ENCODE results near the gene HMSD.
"Not testable (repeated sequence)": the region's sequence is repeated elsewhere in the genome, so short reads cannot be mapped to it uniquely, and the experiment has no call there.

HMSD gene, protein sequence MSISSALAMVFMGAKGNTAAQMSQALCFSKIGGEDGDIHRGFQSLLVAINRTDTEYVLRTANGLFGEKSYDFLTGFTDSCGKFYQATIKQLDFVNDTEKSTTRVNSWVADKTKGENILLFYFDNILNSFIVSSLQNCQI

DNA sequence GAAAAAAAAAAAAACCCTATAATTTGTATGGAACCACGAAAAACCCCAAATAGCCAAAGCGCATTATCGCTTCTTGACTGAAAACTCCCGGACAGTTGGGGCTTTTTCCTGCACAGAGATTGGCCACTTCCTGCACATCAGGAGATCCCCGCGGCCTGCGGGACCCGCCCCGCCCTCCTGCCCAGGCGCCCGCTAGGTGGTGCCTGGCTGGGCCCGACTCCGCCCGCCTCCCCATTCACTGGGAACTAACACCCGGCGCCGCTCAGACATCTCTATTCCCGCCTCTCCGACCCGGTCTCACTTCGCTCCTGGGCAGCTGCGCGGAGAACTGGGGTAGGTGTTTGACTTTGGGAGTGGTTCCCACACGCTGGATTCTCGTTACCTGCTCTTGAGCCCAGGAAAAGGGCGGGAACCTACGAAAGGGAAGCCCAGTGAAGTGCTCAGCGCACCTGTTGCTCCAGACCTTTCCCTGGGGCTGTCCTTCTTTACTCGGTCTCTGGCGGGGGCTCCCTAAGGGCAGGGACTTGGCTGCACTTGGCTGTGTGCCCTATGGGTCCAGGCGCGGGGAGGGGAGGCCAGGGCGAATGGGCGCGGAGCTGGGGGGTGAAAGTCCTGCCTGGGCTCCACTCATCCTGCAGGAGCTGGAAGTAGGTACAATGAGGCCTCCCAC, at the start of gene HMSD:
Gene HMSD, plus strand, starts transcription at position 234 of the 670 bp plus-strand sequence. CDS start 4,155 bp downstream, outside the sequence.
- peak; percentile 49 for DNase-seq (ENCODE audit: low spot score)

DNA sequence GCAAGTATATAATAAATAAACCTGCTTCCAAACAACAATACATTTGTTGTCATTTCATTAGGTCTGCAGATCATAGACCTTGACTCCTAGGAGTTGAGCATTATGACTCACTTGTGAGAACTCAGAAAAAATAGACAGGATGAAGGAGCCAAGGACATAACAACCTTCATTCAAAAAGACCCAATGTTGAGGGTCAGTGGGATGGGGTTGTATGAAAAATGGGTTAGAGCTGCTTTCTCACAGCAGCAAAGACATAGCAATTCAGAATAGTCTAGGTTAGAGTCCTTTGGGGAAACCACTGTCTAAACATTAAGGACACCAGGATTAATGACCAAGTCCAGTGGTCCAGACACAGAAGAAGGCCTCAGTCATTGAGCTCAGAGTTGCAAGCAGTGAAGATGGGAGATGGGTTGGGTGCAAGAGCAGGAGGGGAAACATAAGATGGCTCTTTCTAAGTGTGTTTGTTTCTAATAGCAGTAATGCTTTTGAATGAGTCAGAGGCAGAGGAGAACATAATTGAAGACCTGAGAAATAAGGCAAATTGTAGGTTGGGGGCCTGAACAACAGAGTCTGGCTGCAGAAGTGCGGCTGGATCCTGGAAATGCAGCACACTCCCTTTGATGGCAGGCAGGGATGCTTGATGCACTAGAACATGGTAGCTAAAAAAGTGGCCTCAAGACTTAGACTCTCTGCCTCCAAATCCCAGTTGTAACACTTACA, 45.1 kb upstream of the HMSD start:
- no peak for DNase-seq (ENCODE audit: low spot score)

DNA sequence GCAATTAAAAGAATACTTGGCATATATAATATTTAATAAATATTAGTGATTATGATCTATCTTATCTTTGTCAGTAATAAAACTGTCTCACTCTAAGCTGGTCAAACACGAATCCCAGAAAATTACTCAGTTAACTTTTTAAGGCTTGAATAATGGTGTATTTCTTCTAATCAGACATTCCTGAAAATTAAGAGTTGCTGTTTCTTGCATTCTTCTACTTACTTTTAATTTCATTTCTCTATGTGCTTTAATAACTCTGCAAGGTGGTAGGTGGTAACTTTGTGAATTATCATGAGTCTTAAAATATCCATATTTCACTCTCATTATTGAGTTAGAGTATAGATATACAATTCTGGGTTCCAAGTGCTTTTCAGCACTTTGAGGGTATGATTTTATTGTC, 44.4 kb upstream of the HMSD start:
- no peak for DNase-seq (ENCODE audit: low spot score)

DNA sequence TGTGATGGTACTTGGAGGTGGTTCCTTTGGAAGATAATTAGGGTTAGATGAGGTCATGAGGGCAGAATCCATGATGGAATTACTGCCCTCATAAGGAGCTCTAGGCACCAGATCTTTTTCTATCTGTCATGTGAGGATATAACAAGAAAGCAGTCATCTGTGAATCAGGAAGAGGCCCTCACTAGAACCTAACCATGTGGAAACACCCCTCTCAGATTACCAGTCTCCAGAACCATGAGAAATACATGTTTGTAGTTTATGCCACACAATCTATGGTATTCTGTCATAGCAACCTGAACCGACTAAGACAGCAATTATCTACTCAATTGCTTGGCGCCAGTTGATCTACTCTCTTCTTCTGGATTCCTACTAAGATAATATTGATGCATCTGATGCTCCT, 43.7 kb upstream of the HMSD start:
- no peak for DNase-seq (ENCODE audit: low spot score)

DNA sequence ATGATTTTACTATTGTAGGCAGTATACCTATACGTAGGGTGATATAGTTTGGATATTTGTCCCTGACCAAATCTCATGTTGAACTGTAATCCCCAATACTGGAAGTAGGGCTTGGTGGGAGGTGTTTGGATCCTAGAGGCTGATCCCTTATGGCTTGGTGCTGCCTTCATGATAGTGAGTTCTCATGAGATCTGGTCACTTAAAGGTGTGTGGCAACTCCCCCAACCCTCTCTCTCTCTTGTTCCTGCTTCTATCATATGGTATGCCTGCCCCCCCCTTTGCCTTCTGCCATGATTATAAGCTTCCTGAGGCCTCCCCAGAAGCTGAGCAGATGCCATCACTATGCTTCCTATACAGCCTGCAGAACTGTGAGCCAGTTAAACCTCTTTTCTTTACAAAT, 43.0 kb upstream of the HMSD start:
- DNase-seq (ENCODE audit: low spot score) = no peak

DNA sequence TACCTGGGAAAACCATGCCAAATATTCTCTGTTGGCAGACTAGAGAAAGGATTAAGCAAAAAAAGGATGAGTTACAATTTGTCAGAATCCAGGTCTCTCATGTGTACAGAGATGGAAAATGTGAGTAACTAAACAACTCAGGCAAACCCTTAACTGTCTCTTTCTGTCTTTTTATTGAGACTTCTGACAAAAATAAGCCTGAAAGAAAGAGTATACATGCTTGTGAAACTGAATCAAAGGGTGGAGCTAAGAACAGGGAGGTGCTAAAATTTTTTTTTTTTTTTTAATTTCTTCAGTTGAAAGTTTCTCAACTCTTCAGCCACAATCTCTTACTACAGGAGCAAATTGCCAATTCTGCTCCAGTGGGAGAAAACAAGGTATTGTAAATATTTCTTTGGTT, 41.4 kb upstream of the HMSD start, which contains the start of gene SERPINB10:
Gene SERPINB10, plus strand, starts transcription at position 295 of the 400 bp plus-strand sequence. CDS start 7,553 bp downstream, outside the sequence.
- no peak for DNase-seq (ENCODE audit: low spot score)

DNA sequence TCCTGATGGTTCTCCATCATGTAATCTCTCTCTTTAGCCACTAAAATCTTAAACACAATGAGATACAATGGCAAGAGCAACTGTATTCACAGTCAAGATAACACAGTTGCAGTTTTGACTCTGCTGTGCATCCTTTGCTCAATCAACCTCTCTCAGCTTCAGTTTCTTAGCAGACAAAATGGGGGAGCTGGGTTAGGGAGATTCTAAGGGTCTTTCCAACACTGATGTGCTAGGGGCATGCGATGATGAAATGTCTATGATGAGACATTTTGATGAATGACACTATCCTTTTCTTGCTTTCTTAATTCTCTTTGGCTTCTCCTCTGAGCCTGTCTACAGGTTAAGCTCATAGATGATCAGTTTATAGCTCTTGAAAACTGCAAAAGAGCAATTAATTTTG, 40.2 kb upstream of the HMSD start:
- no peak for DNase-seq (ENCODE audit: low spot score)

DNA sequence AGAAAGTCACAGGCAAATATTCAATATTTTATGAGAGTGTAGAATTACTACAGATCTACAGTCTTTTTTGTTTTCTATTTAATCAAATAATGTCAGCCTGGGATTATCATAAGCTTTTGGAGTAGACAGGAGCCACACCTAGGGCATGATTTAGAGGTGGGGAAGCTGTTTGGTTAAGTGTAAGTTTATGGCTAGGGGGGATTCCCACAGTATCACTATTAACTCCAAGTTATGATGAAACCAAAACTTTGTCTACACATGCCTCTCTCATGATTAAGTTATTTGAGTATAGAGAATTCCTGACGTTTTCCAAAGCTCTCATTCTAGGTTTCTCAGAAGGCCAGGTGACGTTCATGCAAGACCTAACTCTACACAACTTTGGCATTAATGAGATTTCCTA, 39.2 kb upstream of the HMSD start:
- DNase-seq (ENCODE audit: low spot score) = no peak

DNA sequence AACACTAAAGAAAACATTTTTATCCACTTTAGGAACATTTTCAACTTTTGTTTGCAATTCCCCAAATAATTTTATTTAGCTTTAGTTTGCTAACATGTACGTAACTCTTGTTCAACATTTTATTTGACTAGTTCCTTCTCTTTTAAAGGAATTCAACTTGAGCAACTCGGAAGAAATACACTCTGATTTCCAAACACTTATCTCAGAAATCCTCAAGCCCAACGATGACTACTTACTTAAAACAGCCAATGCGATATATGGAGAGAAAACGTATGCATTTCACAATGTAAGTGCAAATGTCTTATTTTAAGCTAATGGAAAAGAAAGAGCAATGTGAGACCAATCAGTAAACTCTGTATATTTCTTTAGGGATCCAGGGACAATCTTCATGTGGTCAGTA, 31.3 kb upstream of the HMSD start:
- no peak for DNase-seq (ENCODE audit: low spot score)

DNA sequence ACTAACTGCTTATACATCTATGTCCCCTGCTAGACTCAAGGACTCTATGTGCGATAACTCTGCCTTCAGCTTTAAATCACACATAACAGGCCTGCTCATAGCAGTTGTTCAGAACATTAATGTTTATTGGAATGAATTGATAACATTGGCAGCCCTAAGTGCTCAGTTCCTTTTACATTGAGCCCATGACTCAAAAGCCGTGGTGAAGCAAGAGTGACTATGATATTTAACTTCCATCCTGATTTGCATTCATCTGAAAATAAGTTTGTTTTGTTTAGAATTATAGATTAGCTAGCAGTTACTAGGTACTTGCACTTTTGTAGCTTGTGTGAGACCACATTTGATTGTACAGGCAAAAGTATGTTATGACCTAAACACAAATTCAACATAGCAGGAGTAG, 27.1 kb upstream of the HMSD start:
- DNase-seq (ENCODE audit: low spot score) = no peak

DNA sequence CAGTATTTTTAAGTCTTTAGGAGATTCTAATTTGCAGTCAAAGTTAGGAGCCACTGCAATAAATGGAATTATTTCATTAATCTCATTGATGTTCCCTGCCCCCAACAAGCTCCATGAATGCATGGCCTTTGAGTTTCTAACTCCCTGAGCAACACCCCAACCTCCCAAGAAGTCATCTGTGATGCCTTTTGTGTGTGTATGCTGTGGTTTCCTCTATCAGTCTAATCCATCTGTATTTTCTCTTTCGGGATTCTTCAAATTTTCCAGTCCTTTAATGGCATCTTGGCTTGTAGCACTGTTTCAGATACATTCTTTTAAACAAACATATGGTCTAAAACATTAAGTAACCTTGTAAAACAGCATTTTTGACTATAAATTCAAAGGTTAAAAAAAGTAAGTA, 24.6 kb upstream of the HMSD start:
- DNase-seq (ENCODE audit: low spot score) = no peak

DNA sequence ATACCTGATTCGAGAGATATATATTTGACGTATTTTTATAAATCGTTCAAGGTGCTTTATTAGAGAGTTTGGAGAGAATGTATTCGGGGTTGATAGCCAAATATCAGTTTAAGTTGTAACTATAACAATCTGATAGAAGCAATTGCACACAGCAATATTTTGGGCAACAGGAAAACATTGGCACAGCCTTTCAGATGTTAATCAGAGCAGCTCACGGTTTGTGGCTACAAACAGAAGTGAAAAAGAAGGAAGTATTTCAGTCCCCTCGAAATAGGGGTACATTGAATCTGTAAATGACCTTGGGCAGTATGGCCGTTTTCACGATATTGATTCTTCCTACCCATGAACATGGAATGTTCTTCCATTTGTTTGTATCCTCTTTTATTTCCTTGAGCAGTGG, 20.8 kb upstream of the HMSD start:
- DNase-seq (ENCODE audit: low spot score) = no peak

DNA sequence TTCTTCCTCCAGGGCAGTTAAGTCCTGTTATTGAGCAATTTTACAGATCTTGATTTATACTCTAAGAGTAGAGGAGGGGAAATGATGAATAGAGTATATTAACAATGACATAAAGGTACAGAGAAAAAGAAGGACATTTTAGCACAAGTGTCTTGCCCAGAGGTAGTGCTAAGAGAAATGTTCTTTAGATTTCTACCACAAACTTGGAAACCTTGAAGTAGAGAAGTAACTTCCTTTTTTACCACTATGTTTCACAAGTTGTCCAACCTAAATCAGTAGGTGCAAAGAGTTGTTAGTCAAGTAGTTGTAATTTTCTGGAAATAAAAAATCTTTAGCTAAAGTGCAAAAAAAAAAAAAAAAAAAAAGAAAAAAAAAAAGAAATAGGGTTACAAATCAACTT, 19.7 kb upstream of the HMSD start:
- DNase-seq (ENCODE audit: low spot score) = not testable (repeated sequence)

DNA sequence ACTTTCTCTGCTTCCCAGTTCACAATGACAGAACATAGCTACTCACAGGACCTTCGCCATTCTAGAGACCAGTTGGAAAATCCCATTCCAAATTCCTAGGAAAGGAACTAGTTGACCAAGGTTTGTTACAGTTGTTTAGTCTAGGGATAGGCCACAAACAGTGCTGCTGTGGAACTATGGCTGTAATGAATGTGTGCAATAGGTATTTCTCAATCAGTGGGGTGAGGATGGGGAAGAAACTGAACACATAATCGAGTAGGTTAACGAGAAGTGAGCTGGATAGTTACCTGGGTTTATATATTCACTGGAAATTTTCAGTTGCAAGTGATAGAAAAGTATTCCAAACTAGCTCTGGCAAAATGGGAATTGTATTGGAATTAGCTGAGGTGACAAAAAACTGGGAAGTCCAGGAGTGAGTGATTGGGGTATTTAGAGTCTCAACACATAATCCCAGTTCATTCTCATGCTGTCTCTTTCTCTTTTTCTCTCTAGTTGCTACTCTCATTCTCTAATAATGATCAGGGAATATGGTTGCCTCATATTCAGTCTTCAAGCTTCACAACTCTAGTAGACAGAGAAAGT, 18.2 kb upstream of the HMSD start:
- DNase-seq (ENCODE audit: low spot score) = no peak

DNA sequence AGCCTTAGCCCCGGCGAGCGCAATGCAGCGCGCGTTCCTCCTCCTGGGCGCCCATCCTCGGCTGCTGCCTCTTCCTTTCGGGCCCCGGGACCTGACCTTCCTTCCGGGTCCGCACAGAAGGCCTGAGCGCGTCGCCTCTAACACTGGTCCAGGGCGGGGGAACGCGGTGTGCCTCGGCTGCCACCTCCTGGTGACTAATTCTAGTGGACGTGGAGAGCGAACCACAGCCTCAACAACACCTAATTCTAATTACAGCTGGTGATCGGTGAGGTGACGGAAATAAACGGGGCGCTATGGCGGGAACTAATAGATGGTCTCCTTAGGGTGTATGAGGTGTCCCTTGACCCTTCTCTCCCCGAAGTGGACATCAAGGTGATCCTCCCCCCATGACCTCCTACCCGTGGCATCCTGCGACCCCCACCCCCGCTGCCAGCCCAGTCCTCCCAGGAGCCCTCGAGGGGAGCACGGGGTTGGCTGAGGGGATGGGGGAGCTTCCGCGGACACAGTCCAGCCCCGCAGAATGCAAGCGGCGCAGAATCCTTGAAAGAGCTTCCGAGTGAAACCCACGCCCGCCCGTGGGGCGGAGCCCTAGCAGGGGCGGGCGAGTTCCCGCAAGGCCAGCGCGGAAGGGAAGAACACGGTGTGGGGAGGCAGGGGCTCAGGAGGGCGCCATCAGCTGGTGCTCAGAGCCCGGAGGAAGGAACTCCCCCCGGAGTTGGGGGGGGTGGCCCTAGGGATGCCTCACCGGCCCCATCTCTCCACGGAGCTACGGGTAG, 12.8 kb upstream of the HMSD start:
- DNase-seq (ENCODE audit: low spot score) = peak; percentile 54

DNA sequence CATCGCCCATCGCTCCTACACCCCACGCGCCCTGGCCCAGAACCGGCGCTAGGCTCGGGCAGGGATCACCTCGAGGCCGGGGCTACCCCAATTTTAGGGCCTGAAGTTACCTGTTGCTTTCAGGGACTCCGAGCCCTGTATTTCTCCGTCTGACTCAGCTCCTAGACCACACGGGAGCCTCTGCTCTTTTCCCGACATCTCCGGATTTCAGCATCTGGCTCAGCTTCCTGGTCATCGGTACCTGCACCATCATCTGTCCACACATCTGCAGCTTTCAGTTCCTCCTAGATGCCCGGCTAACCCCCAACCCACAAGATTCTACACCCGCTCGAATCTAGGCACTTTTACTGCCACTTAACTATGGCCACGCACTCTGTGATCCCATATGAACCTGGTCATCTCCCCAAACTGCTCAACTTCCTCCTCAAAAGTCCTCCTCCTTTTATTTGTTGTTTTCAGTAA, 12.1 kb upstream of the HMSD start:
- DNase-seq (ENCODE audit: low spot score) = no peak

DNA sequence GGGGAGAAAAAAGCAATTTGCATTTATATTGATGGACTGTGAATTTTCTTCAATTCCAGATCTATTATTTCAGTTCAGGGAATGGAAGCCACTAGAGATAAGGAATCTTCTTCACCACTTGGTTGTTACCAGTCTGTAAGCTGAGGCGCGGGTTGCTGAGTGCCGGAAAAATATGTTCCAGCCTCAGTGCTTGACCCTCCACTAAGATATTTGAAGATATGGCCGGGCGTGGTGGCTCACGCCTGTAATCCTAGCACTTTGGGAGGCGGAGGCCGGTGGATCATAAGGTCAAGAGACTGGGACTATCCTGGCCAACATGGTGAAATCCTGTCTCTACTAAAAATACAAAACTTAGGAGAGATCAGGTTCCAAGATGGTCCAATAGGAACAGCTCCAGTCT, 9.1 kb upstream of the HMSD start:
- DNase-seq (ENCODE audit: low spot score) = no peak

DNA sequence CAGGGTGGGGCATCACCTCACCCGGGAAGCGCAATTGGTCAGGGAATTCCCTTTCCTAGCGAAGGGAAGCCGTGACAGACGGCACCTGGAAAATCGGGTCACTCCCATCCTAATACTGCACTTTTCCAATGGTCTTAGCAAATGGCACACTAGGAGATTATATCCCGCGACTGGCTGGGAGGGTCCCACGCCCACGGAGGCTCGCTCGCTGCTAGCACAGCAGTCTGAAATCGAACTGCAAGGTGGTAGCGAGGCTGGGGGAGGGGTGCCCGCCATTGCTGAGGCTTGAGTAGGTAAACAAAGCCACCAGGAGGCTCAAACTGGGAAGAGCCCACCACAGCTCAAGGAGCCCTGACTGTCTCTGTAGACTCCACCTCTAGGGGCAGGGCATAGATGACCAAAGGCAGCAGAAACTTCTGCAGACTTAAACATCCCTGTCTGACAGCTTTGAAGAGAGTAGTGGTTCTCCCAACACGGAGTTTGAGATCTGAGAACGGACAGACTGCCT, 8.5 kb upstream of the HMSD start:
- not testable (repeated sequence) for DNase-seq (ENCODE audit: low spot score)

DNA sequence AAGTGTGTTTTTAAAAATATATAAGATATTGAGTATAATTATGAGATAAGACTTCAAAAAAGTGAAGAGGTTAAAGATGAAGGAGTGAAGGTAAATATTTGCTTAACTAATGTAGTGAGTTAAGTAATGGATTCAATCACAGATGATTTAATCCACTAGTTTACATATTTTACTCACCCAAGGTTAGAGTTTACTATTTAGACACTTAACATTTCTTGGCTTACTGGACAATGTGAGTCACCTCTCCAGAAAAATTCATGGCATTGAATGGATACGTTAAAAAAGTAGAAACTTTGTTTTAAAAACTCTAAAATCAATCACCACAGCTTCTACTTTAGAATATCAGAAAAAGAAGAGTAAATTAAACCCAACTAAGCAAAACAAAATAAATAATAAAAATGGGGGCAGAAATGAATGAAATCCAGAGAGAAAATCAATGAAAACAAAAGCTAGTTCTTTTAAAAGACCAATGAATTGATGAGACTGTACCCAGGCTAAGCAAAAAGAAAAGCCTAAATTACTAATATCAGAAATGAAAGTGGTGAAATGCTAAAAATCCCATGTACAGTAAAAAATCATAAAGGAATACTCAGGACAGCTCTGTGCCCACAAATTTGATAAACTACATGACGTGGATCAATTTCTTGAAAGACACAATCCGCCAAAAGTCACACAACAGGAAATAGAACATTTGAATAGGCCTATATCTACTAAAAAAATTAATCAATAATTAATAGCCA, 1.9 kb upstream of the HMSD start:
- DNase-seq (ENCODE audit: low spot score) = no peak

DNA sequence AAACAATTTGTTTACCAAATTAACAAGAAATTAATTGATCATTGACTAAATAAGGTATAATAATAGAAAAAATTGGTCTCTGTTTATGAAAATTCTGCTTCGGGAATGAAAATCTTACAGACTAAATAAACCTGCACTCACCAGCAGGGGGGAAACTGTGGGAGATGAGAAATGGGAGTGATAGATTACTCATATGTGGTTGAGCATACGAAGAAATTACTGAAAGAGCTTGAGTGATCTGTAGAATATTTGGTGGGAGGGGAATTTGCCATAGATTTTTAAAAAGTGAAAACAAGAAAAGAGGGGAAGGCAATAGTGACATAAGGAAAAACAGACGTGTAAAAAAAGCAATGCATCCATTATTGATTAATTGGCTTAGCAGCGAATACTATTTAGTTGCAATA, 2.2 kb downstream of the HMSD start:
- DNase-seq (ENCODE audit: low spot score) = no peak

DNA sequence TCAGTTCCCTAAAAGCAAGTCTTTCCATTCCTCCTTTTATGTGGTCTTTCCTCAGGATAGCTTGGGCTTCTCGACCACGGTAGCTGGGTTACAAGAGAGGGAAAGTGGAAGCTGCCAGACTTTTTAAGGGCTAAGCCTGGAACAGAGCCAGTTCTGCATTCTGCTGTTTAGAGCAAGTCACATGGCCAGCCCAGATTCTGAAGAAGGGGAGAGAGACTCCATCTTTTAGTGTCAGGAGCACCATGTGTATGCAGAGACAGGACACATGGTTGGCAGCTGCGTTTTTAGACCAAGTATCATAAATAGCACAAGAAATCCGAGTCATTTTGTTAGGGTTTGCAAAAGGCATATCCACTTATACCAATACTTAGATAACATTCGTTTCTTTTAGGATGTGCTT, 4.7 kb downstream of the HMSD start:
- no peak for DNase-seq (ENCODE audit: low spot score)

All from putamen (tissue), 1 donor.